Endodermal cell (in vitro differentiated cells): ENCODE results near the gene NRXN3. TPM values are rescaled to one million over a fixed set of nuclear protein-coding genes. Genes with fewer than 3 reads are reported as not detected.
"Not testable (repeated sequence)": the region's sequence is repeated elsewhere in the genome, so short reads cannot be mapped to it uniquely, and the experiment has no call there.

ENCODE experiments used
- DNase-seq: peaks from one replicate; pipeline ENCODE4 v3.0.0-alpha.2; 2017
- H3K27ac ChIP-seq: 2 replicates; pipeline ENCODE4 v1.5.1; 2013; ENCODE audit warnings: mild to moderate bottlenecking, low read depth, low read length, moderate library complexity
- H3K27me3 ChIP-seq: 2 replicates; pipeline ENCODE4 v1.6.1; 2013; ENCODE audit warnings: mild to moderate bottlenecking, low read length, moderate library complexity; ENCODE audit not compliant: insufficient read depth, control insufficient read depth, poor library complexity, severe bottlenecking
- H3K36me3 ChIP-seq: 2 replicates; pipeline ENCODE4 v1.7.0; 2013; ENCODE audit warnings: mild to moderate bottlenecking, low read length, moderate library complexity; ENCODE audit not compliant: control insufficient read depth, insufficient read depth
- H3K4me1 ChIP-seq: one replicate; pipeline ENCODE4 v1.7.0; 2013; ENCODE audit warnings: low read length; ENCODE audit not compliant: control insufficient read depth, insufficient read depth
- H3K4me3 ChIP-seq: 2 replicates; pipeline ENCODE4 v1.5.1; 2013; ENCODE audit warnings: mild to moderate bottlenecking, low read length, moderate library complexity
- H3K9ac ChIP-seq: 2 replicates; pipeline ENCODE4 v1.6.1; 2013; ENCODE audit warnings: mild to moderate bottlenecking, low read length, moderate library complexity; ENCODE audit not compliant: poor library complexity, severe bottlenecking; ENCODE audit errors: extremely low read depth
- H3K9me3 ChIP-seq: 2 replicates; pipeline ENCODE4 v1.6.1; 2013; ENCODE audit warnings: mild to moderate bottlenecking, low read length, moderate library complexity; ENCODE audit not compliant: control insufficient read depth
- H3K27ac Mint-ChIP-seq: 2 replicates; pipeline ENCODE4 v1.8.0; 2020; ENCODE audit warnings: mixed read lengths
- H3K27me3 Mint-ChIP-seq: 2 replicates; pipeline ENCODE4 v1.8.0; 2021; ENCODE audit warnings: mild to moderate bottlenecking, mixed read lengths; ENCODE audit not compliant: insufficient read depth
- H3K36me3 Mint-ChIP-seq: 2 replicates; pipeline ENCODE4 v1.8.0; 2020; ENCODE audit warnings: low read depth, mixed read lengths
- H3K4me1 Mint-ChIP-seq: 2 replicates; pipeline ENCODE4 v1.8.0; 2020; ENCODE audit warnings: mixed read lengths
- H3K4me3 Mint-ChIP-seq: 2 replicates; pipeline ENCODE4 v1.8.0; 2020; ENCODE audit warnings: mild to moderate bottlenecking, moderate library complexity, mixed read lengths
- H3K9me3 Mint-ChIP-seq: 2 replicates; pipeline ENCODE4 v1.8.0; 2020; ENCODE audit warnings: mild to moderate bottlenecking, mixed read lengths
- WGBS, 2 experiments: methylation state at CpG; one replicate each; pipeline versions ENCODE4 v1.1.5 to v1.1.7; 2013; ENCODE audit warnings: missing lambda C conversion rate in 2 of 2, mixed read lengths in 1 of 2; ENCODE audit not compliant: insufficient coverage in 1 of 2, insufficient read length in 1 of 2; 5-methylcytosine and 5-hydroxymethylcytosine counted together
- total RNA-seq, 2 donors: library from RNA; stranded (reverse); fragmentation: NEBNext Ultra II Directional in 1 of 2; extraction: Animal tissue kit (Norgen Biotek cat#: 25700) in 1 of 2; gene quantifications; 2 replicates in 1 of 2; 3 replicates in 1 of 2; pipeline ENCODE4 v1.2.1, GENCODE V29; 2021
- TF ChIP-seq, protein P1 (sequence below): fragments of 200-600 bp; sonication (generic); conservative IDR thresholded peaks from 2 replicates; pipeline ENCODE4 v1.5.0; 2021; ENCODE audit warnings: antibody characterized with exemption, mild to moderate bottlenecking

NRXN3 gene
- total RNA-seq, 2 donors from 2014 or later = 20.9 to 21.4 TPM

DNA sequence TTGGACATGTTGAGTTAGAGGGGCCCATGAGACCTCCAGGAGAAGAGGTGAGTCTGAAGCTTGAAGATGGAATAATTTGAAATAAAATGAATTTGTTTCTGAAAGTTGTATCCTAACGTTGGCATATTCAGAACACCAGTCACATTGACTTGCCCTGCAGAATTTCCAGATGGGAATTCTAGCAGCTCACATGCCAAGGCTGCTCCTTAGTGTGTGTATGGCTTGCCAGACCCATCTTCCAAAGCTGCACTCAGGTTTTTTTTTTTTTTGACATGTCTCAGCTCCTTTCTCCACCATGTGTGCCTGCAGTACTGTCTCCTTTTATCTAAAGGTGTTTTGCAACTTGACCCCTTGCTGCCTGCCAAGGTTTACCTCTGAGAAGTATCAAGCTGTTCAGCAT is 261.9 kb downstream of the NRXN3 start:
- 86% methylated on average over 1 of the region's 1 CpG for WGBS, 2 experiments
- Mint-ChIP-seq H3K4me1 (no peaks in the 10 kb centered on the region), H3K36me3 (no peaks in the 10 kb centered on the region)

DNA sequence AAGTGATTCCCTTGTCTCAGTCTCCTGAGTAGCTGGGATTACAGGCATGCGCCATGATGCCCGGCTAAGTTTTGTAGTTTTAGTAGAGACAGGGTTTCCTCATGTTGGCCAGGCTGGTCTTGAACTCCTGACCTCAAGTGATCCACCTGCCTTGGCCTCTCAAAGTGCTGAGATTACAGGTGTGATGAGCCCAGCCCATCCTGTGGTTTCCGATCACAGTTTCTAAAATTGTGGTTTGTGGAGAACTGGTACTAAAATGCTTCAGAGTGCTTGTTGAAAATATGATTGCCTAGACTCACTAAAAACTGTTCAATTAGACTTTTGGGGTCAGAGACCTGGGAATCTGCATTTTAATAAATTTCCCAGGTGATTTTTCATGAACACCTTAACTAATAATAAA is 267.3 kb downstream of the NRXN3 start:
- not testable (repeated sequence) for H3K9me3 Mint-ChIP-seq, H3K9me3 ChIP-seq, H3K36me3 ChIP-seq, H3K4me1 ChIP-seq, H3K27ac Mint-ChIP-seq, H3K27me3 ChIP-seq, H3K36me3 Mint-ChIP-seq, H3K4me3 ChIP-seq, DNase-seq, H3K9ac ChIP-seq, H3K4me3 Mint-ChIP-seq, H3K27ac ChIP-seq, H3K4me1 Mint-ChIP-seq, H3K27me3 Mint-ChIP-seq
- WGBS, 2 experiments = 67% methylated on average over 1 to 3 of the region's 3 CpGs

More for the DNA sequence above, 261.9 kb downstream of the NRXN3 start:
- no peaks in the 10 kb centered on the region for H3K27me3 ChIP-seq
- no peaks in the 10 kb centered on the region for H3K9me3 Mint-ChIP-seq
- H3K27ac Mint-ChIP-seq = no peak overlapping the region
- H3K9ac ChIP-seq = no peak overlapping the region
- DNase-seq = no peak
- no peak overlapping the region for H3K4me3 Mint-ChIP-seq
- H3K4me3 ChIP-seq = no peak overlapping the region
- no peaks in the 10 kb centered on the region for H3K27me3 Mint-ChIP-seq
- no peaks in the 10 kb centered on the region for H3K36me3 ChIP-seq
- no peak overlapping the region for H3K27ac ChIP-seq
- H3K4me1 ChIP-seq = no peaks in the 10 kb centered on the region
- H3K9me3 ChIP-seq = no peaks in the 10 kb centered on the region
- TF ChIP-seq, protein P1, sequence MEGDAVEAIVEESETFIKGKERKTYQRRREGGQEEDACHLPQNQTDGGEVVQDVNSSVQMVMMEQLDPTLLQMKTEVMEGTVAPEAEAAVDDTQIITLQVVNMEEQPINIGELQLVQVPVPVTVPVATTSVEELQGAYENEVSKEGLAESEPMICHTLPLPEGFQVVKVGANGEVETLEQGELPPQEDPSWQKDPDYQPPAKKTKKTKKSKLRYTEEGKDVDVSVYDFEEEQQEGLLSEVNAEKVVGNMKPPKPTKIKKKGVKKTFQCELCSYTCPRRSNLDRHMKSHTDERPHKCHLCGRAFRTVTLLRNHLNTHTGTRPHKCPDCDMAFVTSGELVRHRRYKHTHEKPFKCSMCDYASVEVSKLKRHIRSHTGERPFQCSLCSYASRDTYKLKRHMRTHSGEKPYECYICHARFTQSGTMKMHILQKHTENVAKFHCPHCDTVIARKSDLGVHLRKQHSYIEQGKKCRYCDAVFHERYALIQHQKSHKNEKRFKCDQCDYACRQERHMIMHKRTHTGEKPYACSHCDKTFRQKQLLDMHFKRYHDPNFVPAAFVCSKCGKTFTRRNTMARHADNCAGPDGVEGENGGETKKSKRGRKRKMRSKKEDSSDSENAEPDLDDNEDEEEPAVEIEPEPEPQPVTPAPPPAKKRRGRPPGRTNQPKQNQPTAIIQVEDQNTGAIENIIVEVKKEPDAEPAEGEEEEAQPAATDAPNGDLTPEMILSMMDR = no peak

DNA sequence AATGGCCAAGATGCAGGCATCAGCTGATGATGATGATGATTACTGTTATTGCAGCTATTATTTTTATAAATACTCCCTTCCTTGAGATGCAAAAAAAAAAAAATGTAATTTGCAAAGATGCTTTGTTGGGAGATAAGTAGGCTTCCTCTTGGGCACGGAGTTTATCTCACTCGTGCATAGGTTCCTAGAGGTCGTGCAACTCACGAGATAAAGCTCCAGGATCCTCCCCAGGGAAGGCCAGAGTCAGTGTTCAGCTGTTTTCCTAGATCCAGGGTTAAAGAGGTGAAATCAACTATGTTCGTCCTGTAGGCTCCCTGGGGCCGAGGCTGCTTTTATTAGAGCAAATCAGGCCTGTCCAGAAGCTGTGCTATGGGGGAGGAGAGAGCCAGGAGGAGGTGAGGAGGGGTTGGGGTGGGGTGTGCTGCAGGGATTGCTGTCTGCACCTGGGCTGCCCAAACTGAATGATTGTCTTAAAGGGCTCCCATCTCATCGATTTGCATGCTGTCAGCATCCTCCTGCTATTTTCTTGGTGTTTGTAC is 270.3 kb downstream of the NRXN3 start:
- H3K27me3 ChIP-seq = no peaks in the 10 kb centered on the region
- no peaks in the 10 kb centered on the region for H3K4me1 Mint-ChIP-seq
- H3K27ac Mint-ChIP-seq = no peak overlapping the region
- H3K9me3 Mint-ChIP-seq = no peaks in the 10 kb centered on the region
- no peaks in the 10 kb centered on the region for H3K36me3 Mint-ChIP-seq
- H3K9me3 ChIP-seq = no peaks in the 10 kb centered on the region
- no peak overlapping the region for H3K9ac ChIP-seq
- H3K4me3 ChIP-seq = no peak overlapping the region
- H3K4me3 Mint-ChIP-seq = no peak overlapping the region
- 84 to 91% methylated on average over 5 to 7 of the region's 7 CpGs for WGBS, 2 experiments
- no peak for DNase-seq
- no peaks in the 10 kb centered on the region for H3K36me3 ChIP-seq
- no peaks in the 10 kb centered on the region for H3K4me1 ChIP-seq
- H3K27ac ChIP-seq = no peak overlapping the region
- TF ChIP-seq, protein P1 = no peak
- H3K27me3 Mint-ChIP-seq = peaks cover 5% of the 10 kb centered on the region

DNA sequence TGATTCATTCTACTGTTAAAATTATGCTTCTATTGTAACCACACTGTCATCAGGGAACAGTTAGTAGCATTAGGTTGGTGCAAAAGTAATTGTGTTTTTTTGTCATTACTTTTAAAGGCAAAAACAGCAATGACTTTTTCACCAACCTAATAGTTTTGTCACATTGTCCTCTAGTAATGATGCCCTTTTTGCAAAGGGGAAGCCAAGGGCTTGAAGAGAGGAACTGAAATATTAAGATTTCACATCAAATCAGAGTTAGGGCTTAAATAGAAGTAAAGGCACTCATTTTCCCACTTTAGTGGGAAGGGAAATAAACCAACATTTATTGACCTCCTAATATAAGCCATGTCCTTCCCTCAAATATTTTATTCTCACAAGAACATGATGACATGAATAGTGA is 273.7 kb downstream of the NRXN3 start:
- Mint-ChIP-seq H3K4me3 (no peak overlapping the region), H3K36me3 (no peaks in the 10 kb centered on the region), H3K27me3 (peaks cover 3% of the 10 kb centered on the region), H3K27ac (no peak overlapping the region), H3K4me1 (no peaks in the 10 kb centered on the region), H3K9me3 (no peaks in the 10 kb centered on the region)
- H3K4me3 ChIP-seq = no peak overlapping the region
- H3K27me3 ChIP-seq = no peaks in the 10 kb centered on the region
- no peaks in the 10 kb centered on the region for H3K4me1 ChIP-seq
- H3K9me3 ChIP-seq = no peaks in the 10 kb centered on the region
- no peaks in the 10 kb centered on the region for H3K36me3 ChIP-seq
- TF ChIP-seq, protein P1 = no peak
- no peak overlapping the region for H3K27ac ChIP-seq
- no peak overlapping the region for H3K9ac ChIP-seq
- DNase-seq = no peak
